Lower lobe of right lung (tissue), 2 donors: ENCODE results near the gene ICAM1. TPM values are rescaled to one million over a fixed set of nuclear protein-coding genes. Genes with fewer than 3 reads are reported as not detected.

Source experiments
- ATAC-seq, 2 donors: fragments of 200-7000 bp; cut with Tn5 transposase; one replicate each; pipeline ENCODE4 v1.9.1; 2020 to 2022; ENCODE audit warnings: mild to moderate bottlenecking in 2 of 2, moderate library complexity in 2 of 2
- DNase-seq: peaks from one replicate; pipeline ENCODE4 v3.0.0-alpha.2; 2020
- H3K27ac ChIP-seq: fragments of 200-600 bp; one replicate; pipeline ENCODE4 v1.8.0; 2022
- H3K27me3 ChIP-seq: fragments of 200-600 bp; one replicate; pipeline ENCODE4 v1.8.0; 2022; ENCODE audit warnings: low read depth
- H3K36me3 ChIP-seq: fragments of 200-600 bp; one replicate; pipeline ENCODE4 v1.8.0; 2022; ENCODE audit warnings: mild to moderate bottlenecking
- H3K4me1 ChIP-seq: fragments of 200-600 bp; one replicate; pipeline ENCODE4 v1.8.0; 2022
- H3K4me3 ChIP-seq: fragments of 200-600 bp; one replicate; pipeline ENCODE4 v1.8.0; 2022; ENCODE audit warnings: mild to moderate bottlenecking
- H3K9me3 ChIP-seq: fragments of 200-600 bp; one replicate; pipeline ENCODE4 v1.8.0; 2022
- intact Hi-C: fragments of 100-400 bp; cut with DNase I; formaldehyde crosslinking; loops from one replicate; pipeline ENCODE4 v1.11.0; 2022
- total RNA-seq: library from RNA; stranded (reverse); fragmentation: NEBNext Ultra II Directional; extraction: Animal tissue kit (Norgen Biotek cat#: 25700); gene quantifications from one replicate; pipeline ENCODE4 v1.2.1, GENCODE V29; 2021
- TF ChIP-seq, protein P1 (sequence below): fragments of 200-600 bp; IDR thresholded peaks from one replicate; pipeline ENCODE4 v1.8.0; 2022; ENCODE audit warnings: antibody characterized with exemption, mild to moderate bottlenecking
- donor health status: DM: no; HTN: yes; CAD: no; lungs with severe emphysema.

Gene ICAM1
- total RNA-seq, 1 donor from 2014 or later: 95.9 TPM

- DNase-seq (no peak), ATAC-seq (no peak)
- H3K36me3 ChIP-seq: no peaks in the 10 kb centered on the region
- peaks cover 58% of the 10 kb centered on the region for H3K27me3 ChIP-seq
- no peaks in the 10 kb centered on the region for H3K9me3 ChIP-seq
- H3K27ac ChIP-seq: peak overlapping the region; percentile 80
- TF ChIP-seq, protein P1, sequence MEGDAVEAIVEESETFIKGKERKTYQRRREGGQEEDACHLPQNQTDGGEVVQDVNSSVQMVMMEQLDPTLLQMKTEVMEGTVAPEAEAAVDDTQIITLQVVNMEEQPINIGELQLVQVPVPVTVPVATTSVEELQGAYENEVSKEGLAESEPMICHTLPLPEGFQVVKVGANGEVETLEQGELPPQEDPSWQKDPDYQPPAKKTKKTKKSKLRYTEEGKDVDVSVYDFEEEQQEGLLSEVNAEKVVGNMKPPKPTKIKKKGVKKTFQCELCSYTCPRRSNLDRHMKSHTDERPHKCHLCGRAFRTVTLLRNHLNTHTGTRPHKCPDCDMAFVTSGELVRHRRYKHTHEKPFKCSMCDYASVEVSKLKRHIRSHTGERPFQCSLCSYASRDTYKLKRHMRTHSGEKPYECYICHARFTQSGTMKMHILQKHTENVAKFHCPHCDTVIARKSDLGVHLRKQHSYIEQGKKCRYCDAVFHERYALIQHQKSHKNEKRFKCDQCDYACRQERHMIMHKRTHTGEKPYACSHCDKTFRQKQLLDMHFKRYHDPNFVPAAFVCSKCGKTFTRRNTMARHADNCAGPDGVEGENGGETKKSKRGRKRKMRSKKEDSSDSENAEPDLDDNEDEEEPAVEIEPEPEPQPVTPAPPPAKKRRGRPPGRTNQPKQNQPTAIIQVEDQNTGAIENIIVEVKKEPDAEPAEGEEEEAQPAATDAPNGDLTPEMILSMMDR: no peak
- peaks cover 93% of the 10 kb centered on the region for H3K4me1 ChIP-seq
- peak overlapping the region; percentile 68 for H3K4me3 ChIP-seq
- intact Hi-C loops: no loop called here
Observed at GRCh38 chr19:10291554-10292205, 20.8 kb downstream of the ICAM1 start.

DNA sequence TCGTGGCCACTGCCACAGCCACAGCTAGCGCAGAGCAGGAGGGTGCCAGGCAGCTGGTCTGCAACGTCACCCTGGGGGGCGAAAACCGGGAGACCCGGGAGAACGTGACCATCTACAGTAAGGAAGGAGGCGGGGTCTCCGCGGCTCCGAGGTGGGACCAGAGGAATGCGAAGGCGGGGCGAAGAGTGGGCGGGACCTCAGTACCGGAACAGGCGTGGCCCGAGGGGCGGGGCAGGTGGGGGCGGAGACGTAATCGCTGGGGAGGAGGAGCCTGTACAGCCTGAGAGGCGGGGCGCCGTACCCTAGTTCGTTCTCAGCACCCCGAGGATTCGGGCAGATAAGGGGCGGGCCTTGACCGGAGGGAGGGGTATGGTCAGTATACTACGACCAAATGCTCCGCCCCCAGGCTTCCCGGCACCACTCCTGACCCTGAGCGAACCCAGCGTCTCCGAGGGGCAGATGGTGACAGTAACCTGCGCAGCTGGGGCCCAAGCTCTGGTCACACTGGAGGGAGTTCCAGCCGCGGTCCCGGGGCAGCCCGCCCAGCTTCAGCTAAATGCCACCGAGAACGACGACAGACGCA is 21.4 kb downstream of the ICAM1 start:
- H3K4me1 ChIP-seq: peaks cover 87% of the 10 kb centered on the region
- H3K4me3 ChIP-seq: peak overlapping the region; percentile 68
- DNase-seq: peak; percentile 94
- no peaks in the 10 kb centered on the region for H3K9me3 ChIP-seq
- peak overlapping the region; percentile 80 for H3K27ac ChIP-seq
- TF ChIP-seq, protein P1: no peak
- no peaks in the 10 kb centered on the region for H3K36me3 ChIP-seq
- intact Hi-C loops: no loop called here
- peak; percentile 58 to 85 for ATAC-seq
- peaks cover 58% of the 10 kb centered on the region for H3K27me3 ChIP-seq

- no peaks in the 10 kb centered on the region for H3K9me3 ChIP-seq
- H3K36me3 ChIP-seq: no peaks in the 10 kb centered on the region
- intact Hi-C loops: no loop called here
- H3K4me3 ChIP-seq: peak overlapping the region; percentile 68
- no peak overlapping the region for H3K27ac ChIP-seq
- TF ChIP-seq, protein P1: no peak
- H3K27me3 ChIP-seq: peaks cover 58% of the 10 kb centered on the region
- ATAC-seq (no peak), DNase-seq (no peak)
- peaks cover 80% of the 10 kb centered on the region for H3K4me1 ChIP-seq
Observed at GRCh38 chr19:10292789-10293636, 22.1 kb downstream of the ICAM1 start.

- Histone ChIP-seq H3K4me1 (peaks cover 72% of the 10 kb centered on the region), H3K27me3 (peaks cover 58% of the 10 kb centered on the region), H3K36me3 (no peaks in the 10 kb centered on the region), H3K9me3 (no peaks in the 10 kb centered on the region), H3K27ac (no peak overlapping the region), H3K4me3 (no peak overlapping the region)
- DNase-seq (no peak), ATAC-seq (no peak)
- intact Hi-C loops: no loop called here
- TF ChIP-seq, protein P1: no peak
Observed at GRCh38 chr19:10293637-10294367, 22.9 kb downstream of the ICAM1 start.

- TF ChIP-seq, protein P1: no peak
- Histone ChIP-seq H3K27me3 (peaks cover 54% of the 10 kb centered on the region), H3K4me1 (peaks cover 67% of the 10 kb centered on the region), H3K36me3 (no peaks in the 10 kb centered on the region), H3K9me3 (no peaks in the 10 kb centered on the region), H3K27ac (no peak overlapping the region), H3K4me3 (no peak overlapping the region)
- intact Hi-C loops: no loop called here
- DNase-seq: no peak
- no peak for ATAC-seq
Observed at GRCh38 chr19:10294368-10294697, 23.4 kb downstream of the ICAM1 start.
